ENCODE results near the gene HSD17B8.

DNA sequence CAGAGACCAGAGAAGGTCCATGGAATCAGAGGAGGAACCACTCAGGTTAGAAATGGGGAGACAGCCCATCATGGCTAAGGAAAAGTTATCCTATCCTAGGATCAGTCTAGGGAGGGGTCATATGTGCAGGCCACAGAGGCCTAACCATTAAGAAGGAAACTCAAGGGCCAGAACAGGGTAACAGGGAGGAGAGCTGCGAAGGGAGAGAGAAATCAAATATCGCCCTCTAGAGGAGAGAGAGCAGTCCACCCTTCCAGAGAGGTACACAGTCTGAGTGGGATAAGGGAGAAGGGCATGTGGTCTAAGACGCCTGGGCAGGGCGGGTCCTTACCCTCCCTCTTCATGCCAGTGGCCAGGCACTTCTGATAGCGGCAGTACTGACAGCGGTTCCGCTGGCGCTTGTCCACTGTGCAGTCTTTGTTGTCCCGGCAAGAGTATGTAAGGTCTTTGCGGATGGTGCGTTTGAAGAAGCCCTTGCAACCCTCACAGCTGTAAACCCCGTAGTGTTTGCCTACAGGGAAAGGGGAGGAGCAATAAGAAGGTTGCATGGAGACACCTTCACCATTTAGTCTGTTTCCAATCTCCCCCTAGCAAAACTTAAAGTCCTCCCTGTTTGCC, 6.9 kb upstream of the HSD17B8 start:
- TF ChIP-seq EZH2 (IDR thresholded peaks at IDR 0.05; ENCODE audit: borderline replicate concordance, low read length), result no peak
- TF ChIP-seq, protein P1, sequence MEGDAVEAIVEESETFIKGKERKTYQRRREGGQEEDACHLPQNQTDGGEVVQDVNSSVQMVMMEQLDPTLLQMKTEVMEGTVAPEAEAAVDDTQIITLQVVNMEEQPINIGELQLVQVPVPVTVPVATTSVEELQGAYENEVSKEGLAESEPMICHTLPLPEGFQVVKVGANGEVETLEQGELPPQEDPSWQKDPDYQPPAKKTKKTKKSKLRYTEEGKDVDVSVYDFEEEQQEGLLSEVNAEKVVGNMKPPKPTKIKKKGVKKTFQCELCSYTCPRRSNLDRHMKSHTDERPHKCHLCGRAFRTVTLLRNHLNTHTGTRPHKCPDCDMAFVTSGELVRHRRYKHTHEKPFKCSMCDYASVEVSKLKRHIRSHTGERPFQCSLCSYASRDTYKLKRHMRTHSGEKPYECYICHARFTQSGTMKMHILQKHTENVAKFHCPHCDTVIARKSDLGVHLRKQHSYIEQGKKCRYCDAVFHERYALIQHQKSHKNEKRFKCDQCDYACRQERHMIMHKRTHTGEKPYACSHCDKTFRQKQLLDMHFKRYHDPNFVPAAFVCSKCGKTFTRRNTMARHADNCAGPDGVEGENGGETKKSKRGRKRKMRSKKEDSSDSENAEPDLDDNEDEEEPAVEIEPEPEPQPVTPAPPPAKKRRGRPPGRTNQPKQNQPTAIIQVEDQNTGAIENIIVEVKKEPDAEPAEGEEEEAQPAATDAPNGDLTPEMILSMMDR (IDR thresholded peaks at IDR 0.05; ENCODE audit: low read length), result peak; percentile 83

Measured in OCI-LY1 (cell line).